HG03095 (cell line): ENCODE data around the gene PEAK3.

Source experiments
- ATAC-seq: cut with Tn5 transposase; IDR thresholded peaks from one replicate; pipeline ENCODE4 v1.9.1; 2021; ENCODE audit warnings: moderate library complexity; ENCODE audit not compliant: unreplicated experiment

PEAK3 gene

DNA sequence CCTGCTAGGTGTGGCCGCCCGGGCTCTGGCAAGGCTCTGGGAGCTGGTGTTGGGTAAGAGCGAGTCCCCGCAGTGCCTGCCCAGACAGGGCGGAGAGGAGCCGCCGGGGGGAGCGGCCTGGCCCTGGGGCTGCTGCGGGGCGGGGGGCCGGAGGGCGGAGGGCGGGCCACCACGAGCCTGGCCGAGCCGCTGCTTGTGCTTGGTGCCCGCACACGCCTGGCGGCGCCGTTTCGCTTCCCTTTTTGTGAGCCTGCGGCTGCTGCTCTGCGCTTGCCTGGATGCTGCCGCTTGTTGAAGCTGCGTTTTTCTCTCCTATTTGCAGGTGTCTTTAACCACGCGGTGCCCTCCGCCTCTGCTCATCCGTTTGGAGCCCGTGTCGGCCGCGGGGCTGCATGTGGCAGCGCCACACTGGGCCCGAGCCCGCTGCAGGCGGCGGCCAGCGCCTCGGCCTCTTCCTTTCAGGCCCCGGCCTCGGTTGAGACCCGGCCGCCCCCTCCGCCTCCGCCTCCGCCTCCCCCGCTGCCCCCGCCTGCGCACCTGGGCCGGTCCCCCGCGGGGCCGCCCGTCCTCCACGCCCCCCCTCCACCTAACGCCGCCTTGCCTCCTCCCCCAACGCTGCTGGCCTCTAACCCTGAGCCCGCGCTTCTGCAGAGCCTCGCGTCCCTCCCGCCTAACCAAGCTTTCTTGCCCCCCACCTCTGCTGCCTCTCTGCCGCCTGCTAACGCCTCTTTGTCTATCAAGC, 54.4 kb downstream of the PEAK3 start:
- no peak for ATAC-seq

DNA sequence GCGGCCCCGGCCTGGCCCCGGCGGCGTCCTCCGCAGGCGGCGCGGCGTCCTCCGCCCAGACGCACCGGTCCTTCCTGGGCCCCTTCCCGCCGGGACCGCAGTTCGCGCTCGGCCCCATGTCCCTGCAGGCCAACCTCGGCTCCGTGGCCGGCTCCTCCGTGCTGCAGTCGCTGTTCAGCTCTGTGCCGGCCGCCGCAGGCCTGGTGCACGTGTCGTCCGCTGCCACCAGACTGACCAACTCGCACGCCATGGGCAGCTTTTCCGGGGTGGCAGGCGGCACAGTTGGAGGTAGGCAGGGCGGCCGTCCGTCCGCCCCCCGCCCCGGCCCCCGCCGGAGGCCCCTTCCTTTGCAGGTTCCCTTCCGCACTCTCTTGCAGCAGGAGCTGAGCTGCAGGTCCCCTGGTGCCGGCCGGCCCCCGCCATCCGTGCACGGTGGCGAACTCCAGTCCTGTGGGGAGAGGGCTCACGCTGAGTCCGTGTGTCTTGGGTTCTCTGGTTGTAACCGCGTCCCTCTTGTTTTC, 55.1 kb downstream of the PEAK3 start:
- no peak for ATAC-seq

DNA sequence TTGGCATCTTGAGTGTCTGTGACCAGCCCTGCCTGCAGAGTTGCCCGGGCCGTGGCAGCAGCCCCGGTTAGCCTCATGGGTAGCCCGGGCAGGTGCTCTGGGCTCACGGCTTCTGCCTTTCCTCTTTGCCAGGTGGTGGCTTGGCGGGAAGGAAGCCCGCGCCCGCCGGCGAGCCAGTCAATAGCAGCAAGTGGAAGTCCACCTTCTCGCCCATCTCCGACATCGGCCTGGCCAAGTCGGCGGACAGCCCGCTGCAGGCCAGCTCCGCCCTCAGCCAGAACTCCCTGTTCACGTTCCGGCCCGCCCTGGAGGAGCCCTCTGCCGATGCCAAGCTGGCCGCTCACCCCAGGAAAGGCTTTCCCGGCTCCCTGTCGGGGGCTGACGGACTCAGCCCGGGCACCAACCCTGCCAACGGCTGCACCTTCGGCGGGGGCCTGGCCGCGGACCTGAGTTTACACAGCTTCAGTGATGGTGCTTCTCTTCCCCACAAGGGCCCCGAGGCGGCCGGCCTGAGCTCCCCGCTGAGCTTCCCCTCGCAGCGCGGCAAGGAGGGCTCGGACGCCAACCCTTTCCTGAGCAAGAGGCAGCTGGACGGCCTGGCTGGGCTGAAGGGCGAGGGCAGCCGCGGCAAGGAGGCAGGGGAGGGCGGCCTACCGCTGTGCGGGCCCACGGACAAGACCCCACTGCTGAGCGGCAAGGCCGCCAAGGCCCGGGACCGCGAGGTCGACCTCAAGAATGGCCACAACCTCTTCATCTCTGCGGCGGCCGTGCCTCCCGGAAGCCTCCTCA, 55.7 kb downstream of the PEAK3 start:
- ATAC-seq: no peak

DNA sequence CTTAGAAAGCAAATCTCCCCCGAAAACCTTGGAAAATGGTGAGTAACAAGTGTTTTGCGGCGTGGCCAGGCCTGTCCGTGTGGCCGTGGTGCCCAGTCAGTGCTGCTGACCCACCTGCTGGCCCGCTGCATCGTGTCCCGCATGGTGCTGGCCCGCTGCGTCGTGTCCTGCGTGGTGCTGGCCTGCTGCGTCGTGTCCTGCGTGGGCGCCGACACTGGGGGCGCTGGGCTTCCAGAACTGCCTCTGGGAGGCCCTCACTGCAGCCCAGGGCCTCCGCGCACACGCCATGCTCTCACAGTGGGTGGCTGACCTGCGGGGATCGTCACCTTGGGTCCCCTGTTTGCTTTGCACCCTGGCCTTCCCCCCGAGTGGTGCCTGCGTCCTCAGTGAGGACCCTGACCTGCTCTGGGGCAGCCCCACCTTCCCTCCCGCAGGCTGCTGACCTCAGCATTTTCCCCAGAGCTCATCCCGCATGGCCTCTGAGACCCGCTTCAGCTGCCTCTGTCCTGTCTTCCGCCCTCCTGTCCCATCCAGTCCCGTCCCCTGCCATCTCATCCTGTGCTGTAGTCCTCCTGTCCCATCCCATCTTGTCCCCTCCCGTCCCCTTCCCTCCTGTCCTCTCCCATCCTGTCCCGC, 56.4 kb downstream of the PEAK3 start:
- ATAC-seq: no peak

DNA sequence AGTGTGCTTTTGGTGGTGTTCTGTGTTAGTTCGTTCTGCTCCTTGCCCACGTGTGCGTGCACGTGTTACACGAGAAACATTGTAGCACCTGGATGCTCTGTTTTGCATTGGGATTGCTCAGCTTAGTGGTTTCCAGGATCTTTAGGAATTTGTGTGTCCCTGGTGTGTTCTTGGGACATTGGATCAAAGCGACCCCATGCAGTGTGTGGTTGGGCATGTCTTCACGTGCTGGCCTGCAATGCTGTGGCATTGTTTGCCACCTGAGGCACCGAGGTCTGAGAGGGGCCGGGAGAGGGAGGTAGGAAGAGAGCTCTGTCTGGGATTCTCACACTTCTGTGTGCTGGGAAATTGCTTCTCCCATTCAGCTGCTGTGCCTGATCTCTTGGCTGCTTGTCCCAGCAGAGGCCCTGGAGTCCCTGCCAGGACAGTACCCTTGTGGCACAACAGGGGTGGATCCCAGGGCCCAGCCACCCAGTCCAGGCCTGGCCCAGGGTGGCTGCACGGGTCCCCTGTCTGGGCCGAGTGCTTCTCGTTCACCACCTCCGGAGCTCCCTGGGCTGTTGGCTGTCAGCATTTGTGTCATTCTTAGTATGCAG, 57.1 kb downstream of the PEAK3 start:
- ATAC-seq: no peak
